RWPE2 (cell line): Measurements from ENCODE around the gene EN2.

Experiments used
- ATAC-seq: fragments of 200-7000 bp; cut with Tn5 transposase; 3 replicates; pipeline ENCODE4 v1.9.1; 2021; ENCODE audit warnings: low read depth
- DNase-seq: peaks from one replicate; pipeline ENCODE4 v3.0.0-alpha.2; 2020; ENCODE audit warnings: low spot score
- H3K27ac ChIP-seq: fragments of 450-650 bp; 2 replicates; pipeline ENCODE4 v1.5.1; 2017; ENCODE audit warnings: mild to moderate bottlenecking; ENCODE audit not compliant: poor library complexity, severe bottlenecking
- H3K27me3 ChIP-seq: fragments of 250-450 bp; sonication (Bioruptor Pico); 2 replicates; pipeline ENCODE4 v1.5.1; 2021; ENCODE audit warnings: mild to moderate bottlenecking, moderate library complexity; ENCODE audit not compliant: insufficient read depth, poor library complexity, severe bottlenecking
- H3K36me3 ChIP-seq: fragments of 250-450 bp; sonication (Bioruptor Pico); 2 replicates; pipeline ENCODE4 v1.5.1; 2020; ENCODE audit warnings: low read depth, mild to moderate bottlenecking, moderate library complexity
- H3K4me1 ChIP-seq: fragments of 250-450 bp; sonication (Bioruptor Pico); 2 replicates; pipeline ENCODE4 v1.5.1; 2021; ENCODE audit warnings: mild to moderate bottlenecking, moderate library complexity; ENCODE audit not compliant: insufficient read depth, poor library complexity, severe bottlenecking
- H3K4me3 ChIP-seq: fragments of 250-450 bp; sonication (Bioruptor Pico); 2 replicates; pipeline ENCODE4 v1.5.1; 2021; ENCODE audit warnings: mild to moderate bottlenecking, moderate library complexity; ENCODE audit not compliant: severe bottlenecking
- H3K9me3 ChIP-seq: fragments of 250-450 bp; sonication (Bioruptor Pico); 2 replicates; pipeline ENCODE4 v1.5.1; 2021; ENCODE audit warnings: mild to moderate bottlenecking, moderate library complexity; ENCODE audit not compliant: severe bottlenecking
- TF ChIP-seq, protein P1 (sequence below): fragments of 450-650 bp; IDR thresholded peaks from one replicate; pipeline ENCODE4 v1.5.1; 2017; ENCODE audit warnings: mild to moderate bottlenecking, moderate library complexity; ENCODE audit not compliant: poor library complexity, severe bottlenecking

The EN2 gene

DNA sequence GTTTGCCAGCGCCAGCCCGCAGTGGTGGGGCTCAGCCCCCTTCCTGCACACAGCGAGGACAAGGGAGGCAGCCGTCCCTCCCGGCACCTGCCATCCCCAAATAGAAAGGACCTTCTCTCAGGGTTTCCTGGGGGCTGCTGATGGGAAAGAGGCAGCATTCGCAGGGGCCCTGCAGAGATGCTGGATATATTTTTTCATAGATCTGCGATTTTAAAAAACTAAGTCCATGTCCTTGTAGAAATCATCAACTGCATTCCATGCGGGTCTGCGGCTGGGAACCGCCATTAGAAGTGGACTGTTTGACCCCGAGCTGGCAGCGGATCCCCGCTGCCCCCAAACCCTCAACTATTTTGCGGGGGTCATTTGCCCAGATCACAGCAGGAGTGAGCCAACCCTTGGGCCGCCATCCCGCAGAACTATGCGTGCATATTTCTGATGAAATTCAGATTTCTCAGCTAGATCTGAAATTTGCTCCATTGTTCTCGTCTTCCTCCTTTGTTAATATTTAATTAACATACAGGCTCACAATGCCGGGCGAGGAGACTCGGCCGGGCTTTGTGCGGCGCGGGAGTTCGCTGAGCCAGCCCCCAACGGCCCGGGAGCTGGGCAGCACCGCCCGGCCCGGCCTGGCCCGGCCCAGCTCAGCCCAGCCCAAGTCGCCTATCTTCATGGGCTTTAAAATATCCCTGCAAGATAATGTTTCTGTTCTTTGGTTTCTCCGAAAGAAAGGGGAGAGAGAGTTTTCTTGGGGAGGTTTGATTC, 2.0 kb downstream of the EN2 start:
- ATAC-seq (no peak), DNase-seq (peak; percentile 36)
- Histone ChIP-seq H3K9me3 (no peaks in the 10 kb centered on the region), H3K27me3 (peaks cover 95% of the 10 kb centered on the region), H3K27ac (no peak overlapping the region), H3K36me3 (no peaks in the 10 kb centered on the region), H3K4me1 (no peaks in the 10 kb centered on the region), H3K4me3 (no peak overlapping the region)
- TF ChIP-seq, protein P1, sequence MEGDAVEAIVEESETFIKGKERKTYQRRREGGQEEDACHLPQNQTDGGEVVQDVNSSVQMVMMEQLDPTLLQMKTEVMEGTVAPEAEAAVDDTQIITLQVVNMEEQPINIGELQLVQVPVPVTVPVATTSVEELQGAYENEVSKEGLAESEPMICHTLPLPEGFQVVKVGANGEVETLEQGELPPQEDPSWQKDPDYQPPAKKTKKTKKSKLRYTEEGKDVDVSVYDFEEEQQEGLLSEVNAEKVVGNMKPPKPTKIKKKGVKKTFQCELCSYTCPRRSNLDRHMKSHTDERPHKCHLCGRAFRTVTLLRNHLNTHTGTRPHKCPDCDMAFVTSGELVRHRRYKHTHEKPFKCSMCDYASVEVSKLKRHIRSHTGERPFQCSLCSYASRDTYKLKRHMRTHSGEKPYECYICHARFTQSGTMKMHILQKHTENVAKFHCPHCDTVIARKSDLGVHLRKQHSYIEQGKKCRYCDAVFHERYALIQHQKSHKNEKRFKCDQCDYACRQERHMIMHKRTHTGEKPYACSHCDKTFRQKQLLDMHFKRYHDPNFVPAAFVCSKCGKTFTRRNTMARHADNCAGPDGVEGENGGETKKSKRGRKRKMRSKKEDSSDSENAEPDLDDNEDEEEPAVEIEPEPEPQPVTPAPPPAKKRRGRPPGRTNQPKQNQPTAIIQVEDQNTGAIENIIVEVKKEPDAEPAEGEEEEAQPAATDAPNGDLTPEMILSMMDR: no peak

DNA sequence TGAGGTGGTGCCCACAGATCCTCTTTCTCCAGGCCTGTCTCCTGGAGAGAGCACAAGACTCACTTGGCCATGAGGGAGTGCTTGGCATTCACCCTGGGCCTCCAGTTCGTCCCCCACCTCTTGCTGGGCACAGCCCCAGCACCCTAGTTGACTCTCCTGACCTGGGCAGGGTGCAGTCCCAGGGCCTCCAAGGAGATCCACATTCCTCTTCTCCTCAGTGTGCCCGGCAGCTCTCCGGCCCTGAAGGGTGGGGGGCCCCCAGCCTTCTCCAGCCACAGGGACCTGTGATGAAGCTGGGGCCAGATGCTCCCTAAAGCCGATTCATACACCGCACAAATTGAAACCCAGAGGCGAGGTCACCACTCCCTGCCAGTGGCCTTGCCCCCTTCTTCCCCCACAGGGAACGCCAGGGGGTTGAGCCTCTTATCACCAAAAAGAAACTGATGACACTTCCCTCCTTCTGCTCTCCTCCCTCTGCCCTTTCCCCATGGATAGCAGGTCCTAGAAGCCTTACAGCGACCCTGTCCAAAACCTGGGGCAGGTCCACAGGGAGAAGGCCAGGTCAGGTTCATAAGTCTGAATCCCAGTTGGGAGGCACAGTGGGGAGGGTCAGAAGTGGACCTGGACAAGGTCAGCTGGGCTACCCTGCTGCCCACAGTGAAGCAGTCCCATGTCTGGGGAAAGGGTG, 3.1 kb downstream of the EN2 start:
- TF ChIP-seq, protein P1: no peak
- ATAC-seq: no peak
- no peaks in the 10 kb centered on the region for H3K36me3 ChIP-seq
- H3K4me1 ChIP-seq: no peaks in the 10 kb centered on the region
- H3K4me3 ChIP-seq: no peak overlapping the region
- DNase-seq: peak; percentile 23
- no peaks in the 10 kb centered on the region for H3K9me3 ChIP-seq
- peaks cover 95% of the 10 kb centered on the region for H3K27me3 ChIP-seq
- H3K27ac ChIP-seq: no peak overlapping the region

DNA sequence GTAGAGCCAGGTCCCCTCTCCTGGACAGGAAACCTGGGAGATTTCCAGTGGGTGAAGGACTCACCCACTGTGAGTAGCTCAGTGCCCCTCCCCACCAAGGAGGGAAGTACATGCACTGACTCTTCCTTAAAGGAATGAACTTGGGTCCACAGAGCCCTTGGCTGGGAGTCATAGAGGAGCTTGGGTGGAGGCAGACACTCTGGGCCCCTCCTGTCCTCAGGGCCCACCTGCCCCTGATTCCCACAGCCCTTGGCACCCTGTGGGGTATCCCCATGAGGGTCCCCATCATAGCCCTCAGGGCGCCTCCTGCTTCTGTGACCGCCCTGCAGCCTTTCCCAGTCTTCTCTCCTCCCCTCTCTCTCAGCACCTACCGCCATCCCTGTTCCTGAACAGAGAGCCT, 3.7 kb downstream of the EN2 start:
- Histone ChIP-seq H3K4me1 (no peaks in the 10 kb centered on the region), H3K27me3 (peaks cover 95% of the 10 kb centered on the region), H3K9me3 (no peaks in the 10 kb centered on the region), H3K27ac (no peak overlapping the region), H3K4me3 (no peak overlapping the region), H3K36me3 (no peaks in the 10 kb centered on the region)
- DNase-seq: peak; percentile 15
- ATAC-seq: no peak
- TF ChIP-seq, protein P1: no peak

DNA sequence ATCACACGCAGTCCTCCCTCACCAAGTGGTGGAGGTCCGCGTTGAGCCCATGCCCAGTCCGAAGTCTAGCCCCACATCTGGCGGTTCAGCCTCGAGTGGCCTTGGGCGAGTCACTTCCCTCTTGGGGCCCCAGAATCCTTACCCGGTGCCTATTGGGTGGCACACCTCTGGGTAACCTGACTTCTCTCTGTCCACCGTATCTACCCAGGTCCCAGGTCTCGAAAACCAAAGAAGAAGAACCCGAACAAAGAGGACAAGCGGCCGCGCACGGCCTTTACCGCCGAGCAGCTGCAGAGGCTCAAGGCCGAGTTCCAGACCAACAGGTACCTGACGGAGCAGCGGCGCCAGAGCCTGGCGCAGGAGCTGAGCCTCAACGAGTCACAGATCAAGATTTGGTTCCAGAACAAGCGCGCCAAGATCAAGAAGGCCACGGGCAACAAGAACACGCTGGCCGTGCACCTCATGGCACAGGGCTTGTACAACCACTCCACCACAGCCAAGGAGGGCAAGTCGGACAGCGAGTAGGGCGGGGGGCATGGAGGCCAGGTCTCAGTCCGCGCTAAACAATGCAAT, 4.3 kb downstream of the EN2 start:
- no peaks in the 10 kb centered on the region for H3K9me3 ChIP-seq

More for the DNA sequence above, 4.3 kb downstream of the EN2 start:
- Histone ChIP-seq H3K27me3 (peaks cover 95% of the 10 kb centered on the region), H3K4me1 (no peaks in the 10 kb centered on the region), H3K4me3 (no peak overlapping the region), H3K36me3 (no peaks in the 10 kb centered on the region), H3K27ac (no peak overlapping the region)
- ATAC-seq: no peak
- DNase-seq: peak; percentile 46
- TF ChIP-seq, protein P1: no peak
